GM19043 (cell line): ENCODE data around the gene RGR.
"Not testable (repeated sequence)": the region's sequence is repeated elsewhere in the genome, so short reads cannot be mapped to it uniquely, and the experiment has no call there.

ENCODE experiments used
- ATAC-seq: cut with Tn5 transposase; IDR thresholded peaks from one replicate; pipeline ENCODE4 v1.9.1; 2021; ENCODE audit warnings: low read depth; ENCODE audit not compliant: unreplicated experiment

Gene RGR

GRCh38 chr10:84256510-84257342 lies 11.9 kb downstream of the RGR start:
- ATAC-seq: peak; percentile 60

DNA sequence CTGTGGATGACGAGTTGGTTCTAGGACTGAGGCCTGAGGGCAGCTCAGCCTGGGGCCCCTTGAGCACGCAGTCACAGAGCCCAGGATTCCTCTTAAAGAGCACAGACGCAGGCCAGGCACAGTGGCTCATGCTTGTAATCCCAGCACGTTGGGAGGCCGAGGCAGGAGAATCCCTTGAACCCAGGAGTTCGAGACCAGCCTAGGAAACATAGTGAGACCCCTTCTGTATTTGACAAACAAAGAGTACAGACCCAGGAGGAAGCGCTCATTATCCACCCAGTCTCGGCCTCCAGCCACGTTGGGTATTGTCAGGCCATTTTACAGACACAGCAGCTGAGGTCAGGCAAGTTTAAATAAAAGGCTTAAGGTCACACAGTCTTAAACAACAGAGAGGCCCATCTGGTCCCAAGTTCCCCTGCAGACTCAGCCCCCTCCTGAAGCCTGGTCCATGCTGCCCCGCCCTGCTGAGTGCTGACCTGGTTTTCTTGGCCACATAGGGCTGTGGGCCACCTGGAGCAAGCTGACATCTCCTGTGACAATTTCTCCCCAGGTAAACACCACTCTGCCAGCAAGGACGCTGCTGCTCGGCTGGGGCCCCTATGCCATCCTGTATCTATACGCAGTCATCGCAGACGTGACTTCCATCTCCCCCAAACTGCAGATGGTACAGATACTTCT lies 12.6 kb downstream of the RGR start:
- no peak for ATAC-seq

GRCh38 chr10:84258034-84258695 lies 13.3 kb downstream of the RGR start:
- ATAC-seq: no peak

- ATAC-seq: no peak
Observed at GRCh38 chr10:84261236-84261915, 16.5 kb downstream of the RGR start.

GRCh38 chr10:84262190-84262956 lies 17.5 kb downstream of the RGR start:
- ATAC-seq: no peak

DNA sequence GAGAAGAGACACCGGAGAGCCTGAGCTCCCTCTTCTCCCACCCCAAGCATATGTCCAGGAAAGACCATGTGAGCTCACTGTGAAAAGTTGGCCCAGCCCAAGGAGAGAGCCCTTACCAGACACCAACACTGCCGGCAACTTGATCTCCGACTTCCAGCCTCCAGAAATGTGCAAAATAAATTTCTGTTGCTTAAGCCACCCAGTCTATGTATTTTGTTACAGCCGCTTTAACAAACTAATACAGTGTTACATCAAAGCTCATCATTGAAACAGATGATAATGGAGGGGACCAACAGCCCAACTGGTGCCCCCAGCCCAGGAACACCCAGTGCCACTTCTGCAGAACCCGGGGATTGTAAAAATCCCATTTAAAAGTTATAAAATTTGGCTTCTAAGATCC lies 18.9 kb downstream of the RGR start:
- ATAC-seq: no peak

DNA sequence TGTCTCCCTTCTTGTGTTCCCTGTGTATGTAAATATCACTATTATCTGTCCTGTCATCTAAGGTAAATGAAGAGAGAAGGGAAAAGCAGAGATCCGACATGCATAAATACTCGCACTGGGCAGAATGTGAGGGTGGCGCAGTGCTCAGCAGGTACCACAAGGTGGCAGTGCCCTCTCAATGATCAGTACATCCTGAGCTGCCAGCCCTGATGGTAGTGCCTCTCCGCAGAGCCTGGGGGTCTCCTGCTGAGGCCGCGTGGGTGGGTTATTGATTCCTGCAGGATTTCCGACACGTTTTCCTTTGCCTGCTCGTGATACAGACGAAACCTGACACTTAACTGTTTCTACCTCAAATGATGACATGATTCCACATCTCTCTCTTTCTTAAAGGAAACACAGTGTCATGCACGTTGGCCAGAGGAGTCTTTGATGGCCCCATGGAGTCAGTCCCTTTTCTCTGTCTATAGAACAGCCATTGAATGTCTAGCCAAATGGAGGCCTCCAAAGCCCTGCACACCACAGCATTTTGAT lies 19.8 kb downstream of the RGR start:
- ATAC-seq: peak; percentile 96

DNA sequence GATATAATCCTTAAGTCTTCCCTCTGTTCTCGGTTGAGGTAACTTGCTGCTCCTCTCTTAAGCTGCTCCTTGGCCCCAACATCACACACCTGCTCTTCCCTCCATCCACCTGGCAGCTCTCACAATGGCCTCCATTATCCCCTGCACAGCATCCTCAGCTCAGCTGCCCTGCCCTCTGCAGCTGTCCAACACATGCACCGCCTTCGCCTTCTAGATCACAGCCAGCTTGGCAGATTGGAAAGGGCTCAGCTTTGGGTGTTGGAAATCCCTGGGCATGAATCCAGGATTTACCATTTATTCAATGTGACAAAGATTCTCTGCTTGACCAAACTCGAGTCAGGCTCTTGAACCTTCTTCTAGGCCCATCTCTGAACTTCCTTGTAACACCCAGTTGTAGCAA lies 20.6 kb downstream of the RGR start:
- ATAC-seq: no peak

DNA sequence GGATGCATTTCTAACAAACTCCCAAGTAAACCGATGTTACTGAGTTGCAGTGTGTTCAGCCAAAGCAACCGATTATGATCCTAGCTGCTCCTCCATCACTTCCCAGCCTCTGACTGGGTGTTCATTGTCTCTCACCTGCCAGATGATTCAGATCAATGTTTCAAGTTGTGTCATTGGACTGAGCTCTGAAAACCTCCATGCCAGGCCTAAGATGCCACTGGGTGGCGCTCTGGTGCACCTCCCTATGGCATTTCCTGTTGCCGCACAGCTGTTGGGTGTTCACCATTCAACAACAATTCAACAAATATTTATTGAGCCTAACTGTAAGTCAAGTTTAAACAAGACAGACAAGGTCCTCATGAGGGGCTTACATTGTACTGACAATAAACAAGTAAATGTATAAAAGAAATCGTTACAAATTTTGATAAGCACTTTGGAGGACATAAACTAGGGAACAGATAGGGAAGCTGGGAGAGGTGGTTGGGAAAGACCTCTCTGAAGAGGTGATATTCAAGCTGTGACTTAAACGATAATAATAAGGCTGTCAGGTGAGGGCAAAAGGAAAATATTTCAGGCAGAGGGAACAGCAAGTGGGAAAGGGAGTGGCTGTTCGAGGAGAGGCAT lies 22.8 kb downstream of the RGR start:
- ATAC-seq: peak; percentile 45

- ATAC-seq: no peak
Observed at GRCh38 chr10:84269162-84269561, 24.3 kb downstream of the RGR start.

GRCh38 chr10:84269773-84270172 lies 24.9 kb downstream of the RGR start:
- ATAC-seq: no peak

DNA sequence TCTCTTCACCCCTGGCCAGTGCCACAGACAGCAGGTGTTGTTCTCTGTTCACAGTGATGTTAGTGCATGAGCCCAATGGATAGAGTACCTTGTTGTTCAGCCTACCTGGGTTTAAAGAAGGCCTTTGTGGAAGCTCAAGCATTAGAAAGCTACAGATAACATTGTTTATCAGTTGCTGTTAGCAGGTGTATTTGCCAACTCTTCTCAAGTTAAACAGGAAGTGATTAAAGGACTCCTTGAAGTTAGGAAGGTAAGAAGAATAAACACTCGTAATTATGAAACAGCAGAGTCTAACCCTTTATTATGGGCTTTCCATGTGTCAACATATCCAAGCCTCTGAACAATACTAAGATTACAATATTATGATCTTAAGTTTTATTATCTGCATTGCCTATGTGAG lies 25.9 kb downstream of the RGR start:
- no peak for ATAC-seq

- ATAC-seq: not testable (repeated sequence)
Observed at GRCh38 chr10:84279876-84280475, 35.1 kb downstream of the RGR start.

GRCh38 chr10:84286695-84287094 lies 41.8 kb downstream of the RGR start:
- ATAC-seq: no peak

DNA sequence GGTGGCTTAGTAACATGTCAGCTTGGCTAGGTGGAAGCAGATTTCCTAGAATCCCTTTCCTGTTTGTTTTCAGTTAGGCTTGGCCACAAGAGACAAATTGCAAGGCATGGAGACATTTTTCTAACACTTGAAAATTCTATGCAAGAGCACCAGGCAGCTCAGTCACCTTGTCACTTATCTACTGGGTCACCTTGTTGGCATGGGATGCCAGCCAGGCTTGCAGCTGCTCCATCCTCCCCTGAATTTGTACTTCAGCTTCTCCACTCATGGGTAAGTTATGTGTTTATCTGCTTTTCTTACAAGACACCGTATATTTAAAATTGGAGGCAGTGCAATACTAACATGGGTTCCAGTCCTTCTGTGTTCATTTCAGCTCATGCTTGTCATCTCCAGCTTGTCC lies 43.3 kb downstream of the RGR start:
- ATAC-seq: no peak

GRCh38 chr10:84289521-84290200 lies 44.8 kb downstream of the RGR start:
- ATAC-seq: no peak

GRCh38 chr10:84290235-84290634 lies 45.4 kb downstream of the RGR start:
- ATAC-seq: no peak

- ATAC-seq: no peak
Observed at GRCh38 chr10:84291384-84291783, 46.5 kb downstream of the RGR start.

DNA sequence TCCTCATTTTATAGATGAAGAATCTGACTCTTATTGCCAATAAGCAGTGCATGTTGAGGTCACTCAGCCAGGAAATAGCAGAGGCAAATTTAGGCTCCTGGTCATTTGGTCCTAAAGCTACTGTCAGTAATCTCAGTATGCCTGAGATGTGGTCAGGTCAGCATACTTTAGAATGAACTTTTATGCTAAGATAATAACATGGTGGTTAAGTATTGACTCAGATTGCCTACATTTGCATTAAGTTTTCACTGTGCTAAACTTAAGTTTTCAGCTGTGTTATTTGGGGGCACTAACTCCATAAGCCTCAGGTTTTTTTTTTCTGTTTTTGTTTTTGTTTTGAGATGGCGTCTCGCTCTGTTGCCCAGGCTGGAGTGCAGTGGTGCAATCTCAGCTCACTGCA lies 47.6 kb downstream of the RGR start:
- no peak for ATAC-seq
